ENCODE data around the gene THOC6.

Gene THOC6

GRCh38 chr16:2985462-2985861 is 38.4 kb upstream of the THOC6 start:
- no peak overlapping the region for H3K4me3 ChIP-seq (ENCODE audit: low read length)
- no peak for TF ChIP-seq CTCF (IDR thresholded peaks at IDR 0.05; ENCODE audit: insufficient read depth, low read depth, low read length, missing control alignments)
- no peak for DNase-seq (ENCODE audit: low read depth)

GRCh38 chr16:2985893-2986355 is 37.9 kb upstream of the THOC6 start:
- no peak for TF ChIP-seq CTCF (IDR thresholded peaks at IDR 0.05; ENCODE audit: insufficient read depth, low read depth, low read length, missing control alignments)
- H3K4me3 ChIP-seq (ENCODE audit: low read length) = no peak overlapping the region
- DNase-seq (ENCODE audit: low read depth) = no peak

- TF ChIP-seq CTCF (IDR thresholded peaks at IDR 0.05; ENCODE audit: insufficient read depth, low read depth, low read length, missing control alignments) = no peak
- no peak for DNase-seq (ENCODE audit: low read depth)
- H3K4me3 ChIP-seq (ENCODE audit: low read length) = no peak overlapping the region
Measured at GRCh38 chr16:2986623-2987188, 37.1 kb upstream of the THOC6 start.

GRCh38 chr16:2987286-2987685 is 36.5 kb upstream of the THOC6 start:
- DNase-seq (ENCODE audit: low read depth) = no peak
- TF ChIP-seq CTCF (IDR thresholded peaks at IDR 0.05; ENCODE audit: insufficient read depth, low read depth, low read length, missing control alignments) = no peak
- no peak overlapping the region for H3K4me3 ChIP-seq (ENCODE audit: low read length)

DNA sequence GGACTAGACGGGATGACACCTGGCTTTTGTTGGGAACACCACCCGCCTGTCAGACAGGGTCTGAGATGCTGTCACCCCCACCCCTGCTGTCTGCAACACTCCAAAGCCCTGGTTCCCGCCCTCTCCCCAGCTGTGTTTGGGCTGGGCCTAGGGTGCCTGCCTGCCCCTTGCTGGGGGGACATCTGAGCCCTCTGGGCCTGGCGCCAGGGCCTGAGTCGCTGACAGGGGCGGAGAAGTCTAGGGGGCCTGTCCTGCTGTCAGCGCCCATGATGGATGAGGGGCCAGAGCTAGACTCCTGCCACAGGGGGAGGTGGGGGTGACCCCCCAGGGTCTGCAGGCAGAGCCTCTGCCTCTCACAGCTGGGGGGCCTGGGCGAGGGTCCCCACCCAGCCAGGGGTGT is 36.0 kb upstream of the THOC6 start:
- no peak for TF ChIP-seq CTCF (IDR thresholded peaks at IDR 0.05; ENCODE audit: insufficient read depth, low read depth, low read length, missing control alignments)
- H3K4me3 ChIP-seq (ENCODE audit: low read length) = no peak overlapping the region
- DNase-seq (ENCODE audit: low read depth) = no peak

DNA sequence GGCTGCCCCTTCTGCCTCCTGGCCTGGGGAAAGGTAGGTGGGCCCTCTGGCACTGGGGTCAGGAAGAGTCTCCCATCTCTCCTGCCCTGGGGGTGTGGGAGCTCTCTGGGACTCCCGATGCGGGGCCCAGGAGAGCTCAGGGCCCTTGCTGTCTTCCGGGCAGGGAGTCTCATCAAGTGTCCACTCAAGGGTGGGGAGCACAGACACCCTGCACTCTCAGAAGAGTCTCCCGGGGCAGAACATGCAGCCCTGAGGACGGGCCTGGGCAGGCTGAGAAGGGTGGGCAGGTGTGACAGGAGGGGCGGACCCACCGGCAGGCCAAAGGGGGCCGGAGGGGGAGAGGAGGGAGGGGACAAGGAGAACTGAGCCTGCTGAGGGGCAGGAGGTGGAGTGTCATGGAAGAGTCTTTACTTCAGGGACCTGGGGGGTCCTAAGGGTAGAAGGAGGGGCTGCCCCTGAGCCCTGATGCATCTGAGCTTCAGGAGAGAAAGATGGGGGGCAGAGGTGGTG is 35.2 kb upstream of the THOC6 start:
- no peak overlapping the region for H3K4me3 ChIP-seq (ENCODE audit: low read length)
- no peak for TF ChIP-seq CTCF (IDR thresholded peaks at IDR 0.05; ENCODE audit: insufficient read depth, low read depth, low read length, missing control alignments)
- no peak for DNase-seq (ENCODE audit: low read depth)

- DNase-seq (ENCODE audit: low read depth) = no peak
- H3K4me3 ChIP-seq (ENCODE audit: low read length) = no peak overlapping the region
- TF ChIP-seq CTCF (IDR thresholded peaks at IDR 0.05; ENCODE audit: insufficient read depth, low read depth, low read length, missing control alignments) = no peak
Measured at GRCh38 chr16:2990891-2991290, 32.9 kb upstream of the THOC6 start.

All from epithelial cell of esophagus (primary cell).